C4-2B (cell line): ENCODE data around the gene GNAZ.

Experiments
- H3K27ac ChIP-seq: fragments of 450-650 bp; 2 replicates; pipeline ENCODE4 v1.5.1; 2017
- CTCF ChIP-seq: fragments of 450-650 bp; conservative IDR thresholded peaks from 2 replicates; pipeline ENCODE4 v1.5.1; 2017; ENCODE audit warnings: mild to moderate bottlenecking
- ZFX ChIP-seq: fragments of 450-650 bp; IDR thresholded peaks from 2 replicates; pipeline ENCODE4 v1.6.1; 2017

GNAZ gene

GRCh38 chr22:23089633-23090456 is 19.5 kb downstream of the GNAZ start:
- no peak overlapping the region for H3K27ac ChIP-seq
- no peak for TF ChIP-seq ZFX
- no peak for TF ChIP-seq CTCF

- H3K27ac ChIP-seq, result no peak overlapping the region
- TF ChIP-seq ZFX, result no peak
- no peak for TF ChIP-seq CTCF
These were observed 20.1 kb downstream of the GNAZ start for GRCh38 chr22:23090457-23090835.

- TF ChIP-seq ZFX, result no peak
- TF ChIP-seq CTCF, result no peak
- no peak overlapping the region for H3K27ac ChIP-seq
These were observed 21.4 kb downstream of the GNAZ start for GRCh38 chr22:23091760-23092159.

GRCh38 chr22:23092217-23092955 is 22.1 kb downstream of the GNAZ start:
- TF ChIP-seq CTCF (no peak), ZFX (no peak)
- H3K27ac ChIP-seq, result no peak overlapping the region

- no peak overlapping the region for H3K27ac ChIP-seq
- TF ChIP-seq ZFX (no peak), CTCF (no peak)
These were observed 22.9 kb downstream of the GNAZ start for GRCh38 chr22:23093051-23093788.

GRCh38 chr22:23094260-23094659 is 23.9 kb downstream of the GNAZ start:
- TF ChIP-seq CTCF (no peak), ZFX (no peak)
- no peak overlapping the region for H3K27ac ChIP-seq
